MM.1S (cell line): ENCODE measurements around the gene RELN.

ENCODE experiments used
- DNase-seq: peaks from one replicate; pipeline ENCODE4 v3.0.0-alpha.2; 2015
- H2AFZ ChIP-seq: fragments of 300-600 bp; sonication (generic); 2 replicates; pipeline ENCODE4 v1.6.0; 2016; ENCODE audit warnings: antibody characterized with exemption, low read length
- H3F3A ChIP-seq: fragments of 300-600 bp; sonication (generic); 2 replicates; pipeline ENCODE4 v1.6.1; 2016; ENCODE audit warnings: mild to moderate bottlenecking, antibody characterized with exemption, low read length, moderate library complexity, mixed read lengths; ENCODE audit not compliant: insufficient read depth
- H3K27ac ChIP-seq: fragments of 300-600 bp; sonication (generic); 2 replicates; pipeline ENCODE4 v1.5.1; 2016; ENCODE audit warnings: mild to moderate bottlenecking, low read length
- H3K27me3 ChIP-seq: fragments of 300-600 bp; sonication (generic); replicated peaks from 2 replicates; pipeline ENCODE4 v1.6.0; 2016; ENCODE audit warnings: low read length; ENCODE audit not compliant: insufficient read depth
- H3K36me3 ChIP-seq: fragments of 300-600 bp; sonication (generic); replicated peaks from 2 replicates; pipeline ENCODE4 v1.6.1; 2016; ENCODE audit warnings: mild to moderate bottlenecking, low read length, mixed read lengths; ENCODE audit not compliant: insufficient read depth
- H3K4me1 ChIP-seq: fragments of 300-600 bp; sonication (generic); 2 replicates; pipeline ENCODE4 v1.6.1; 2016; ENCODE audit warnings: low read length, mixed read lengths
- H3K4me2 ChIP-seq: fragments of 300-600 bp; sonication (generic); 2 replicates; pipeline ENCODE4 v1.6.0; 2016; ENCODE audit warnings: low read depth, low read length
- H3K4me3 ChIP-seq: fragments of 300-600 bp; sonication (generic); 2 replicates; pipeline ENCODE4 v1.5.1; 2016; ENCODE audit warnings: low read length, mixed read lengths
- H3K79me2 ChIP-seq: fragments of 300-600 bp; sonication (generic); 2 replicates; pipeline ENCODE4 v1.6.1; 2016; ENCODE audit warnings: mixed run types, low read length, mixed read lengths
- H3K9ac ChIP-seq: fragments of 300-600 bp; sonication (generic); 2 replicates; pipeline ENCODE4 v1.6.1; 2016; ENCODE audit warnings: low read length, mixed read lengths
- H3K9me2 ChIP-seq: fragments of 300-600 bp; sonication (generic); replicated peaks from 2 replicates; pipeline ENCODE4 v1.6.1; 2016; ENCODE audit warnings: mild to moderate bottlenecking, low read length, mixed read lengths; ENCODE audit not compliant: insufficient read depth
- H3K9me3 ChIP-seq: fragments of 300-600 bp; sonication (generic); replicated peaks from 2 replicates; pipeline ENCODE4 v1.6.1; 2016; ENCODE audit warnings: mild to moderate bottlenecking, low read length, mixed read lengths; ENCODE audit not compliant: insufficient read depth
- H4K20me1 ChIP-seq: fragments of 300-600 bp; sonication (generic); 2 replicates; pipeline ENCODE4 v1.6.1; 2016; ENCODE audit warnings: mild to moderate bottlenecking, low read length, moderate library complexity, mixed read lengths; ENCODE audit not compliant: insufficient read depth
- CTCF ChIP-seq: fragments of 300-600 bp; sonication (generic); IDR thresholded peaks from 2 replicates; pipeline ENCODE4 v1.5.1; 2016; ENCODE audit warnings: antibody characterized with exemption, low read length, mixed read lengths
- EZH2 ChIP-seq: fragments of 300-600 bp; sonication (generic); optimal IDR thresholded peaks from 2 replicates; pipeline ENCODE3; 2017; ENCODE audit warnings: low read depth, mild to moderate bottlenecking, antibody characterized with exemption, low read length, mixed read lengths
- EZH2phosphoT487 ChIP-seq: fragments of 300-600 bp; sonication (generic); IDR thresholded peaks from 2 replicates; pipeline ENCODE4 v1.6.1; 2018; ENCODE audit warnings: antibody characterized with exemption, low read length

RELN gene

GRCh38 chr7:103541026-103541425, 448.4 kb downstream of the RELN start:
- H3K9ac ChIP-seq, result no peak overlapping the region
- no peak overlapping the region for H3K27ac ChIP-seq
- DNase-seq, result no peak
- H3K4me2 ChIP-seq, result no peak overlapping the region
- H3F3A ChIP-seq, result no peaks in the 10 kb centered on the region
- H3K27me3 ChIP-seq, result no peaks in the 10 kb centered on the region
- no peaks in the 10 kb centered on the region for H3K4me1 ChIP-seq
- TF ChIP-seq EZH2 (no peak), CTCF (no peak), EZH2phosphoT487 (no peak)
- H3K9me3 ChIP-seq, result no peaks in the 10 kb centered on the region
- no peak overlapping the region for H3K4me3 ChIP-seq
- no peaks in the 10 kb centered on the region for H3K36me3 ChIP-seq
- no peak overlapping the region for H2AFZ ChIP-seq
- H3K79me2 ChIP-seq, result no peaks in the 10 kb centered on the region
- H4K20me1 ChIP-seq, result no peaks in the 10 kb centered on the region
- H3K9me2 ChIP-seq, result no peaks in the 10 kb centered on the region

GRCh38 chr7:103540338-103540737, 449.1 kb downstream of the RELN start:
- H3K4me2 ChIP-seq, result no peak overlapping the region
- no peaks in the 10 kb centered on the region for H3K9me2 ChIP-seq
- no peak for DNase-seq
- no peaks in the 10 kb centered on the region for H4K20me1 ChIP-seq
- no peak overlapping the region for H2AFZ ChIP-seq
- H3K27me3 ChIP-seq, result no peaks in the 10 kb centered on the region
- H3K9ac ChIP-seq, result no peak overlapping the region
- TF ChIP-seq CTCF, result no peak
- TF ChIP-seq EZH2, result no peak
- no peak for TF ChIP-seq EZH2phosphoT487
- H3F3A ChIP-seq, result no peaks in the 10 kb centered on the region
- no peaks in the 10 kb centered on the region for H3K9me3 ChIP-seq
- H3K4me1 ChIP-seq, result no peaks in the 10 kb centered on the region
- H3K27ac ChIP-seq, result no peak overlapping the region
- H3K36me3 ChIP-seq, result no peaks in the 10 kb centered on the region
- no peak overlapping the region for H3K4me3 ChIP-seq
- no peaks in the 10 kb centered on the region for H3K79me2 ChIP-seq

- H3K36me3 ChIP-seq, result no peaks in the 10 kb centered on the region
- no peaks in the 10 kb centered on the region for H3K9me3 ChIP-seq
- H2AFZ ChIP-seq, result no peak overlapping the region
- TF ChIP-seq EZH2phosphoT487, result no peak
- no peak for TF ChIP-seq EZH2
- no peak for TF ChIP-seq CTCF
- H3K27ac ChIP-seq, result no peak overlapping the region
- no peak overlapping the region for H3K9ac ChIP-seq
- H3K4me1 ChIP-seq, result no peaks in the 10 kb centered on the region
- H3F3A ChIP-seq, result no peaks in the 10 kb centered on the region
- H3K27me3 ChIP-seq, result no peaks in the 10 kb centered on the region
- H3K4me2 ChIP-seq, result no peak overlapping the region
- H3K79me2 ChIP-seq, result no peaks in the 10 kb centered on the region
- H3K9me2 ChIP-seq, result no peaks in the 10 kb centered on the region
- DNase-seq, result no peak
- H4K20me1 ChIP-seq, result no peaks in the 10 kb centered on the region
- no peak overlapping the region for H3K4me3 ChIP-seq
These were observed 449.6 kb downstream of the RELN start for GRCh38 chr7:103539875-103540274.
